ENCODE data around the gene SRGAP2B.
"Not testable (repeated sequence)": the region's sequence is repeated elsewhere in the genome, so short reads cannot be mapped to it uniquely, and the experiment has no call there.

SRGAP2B gene

DNA sequence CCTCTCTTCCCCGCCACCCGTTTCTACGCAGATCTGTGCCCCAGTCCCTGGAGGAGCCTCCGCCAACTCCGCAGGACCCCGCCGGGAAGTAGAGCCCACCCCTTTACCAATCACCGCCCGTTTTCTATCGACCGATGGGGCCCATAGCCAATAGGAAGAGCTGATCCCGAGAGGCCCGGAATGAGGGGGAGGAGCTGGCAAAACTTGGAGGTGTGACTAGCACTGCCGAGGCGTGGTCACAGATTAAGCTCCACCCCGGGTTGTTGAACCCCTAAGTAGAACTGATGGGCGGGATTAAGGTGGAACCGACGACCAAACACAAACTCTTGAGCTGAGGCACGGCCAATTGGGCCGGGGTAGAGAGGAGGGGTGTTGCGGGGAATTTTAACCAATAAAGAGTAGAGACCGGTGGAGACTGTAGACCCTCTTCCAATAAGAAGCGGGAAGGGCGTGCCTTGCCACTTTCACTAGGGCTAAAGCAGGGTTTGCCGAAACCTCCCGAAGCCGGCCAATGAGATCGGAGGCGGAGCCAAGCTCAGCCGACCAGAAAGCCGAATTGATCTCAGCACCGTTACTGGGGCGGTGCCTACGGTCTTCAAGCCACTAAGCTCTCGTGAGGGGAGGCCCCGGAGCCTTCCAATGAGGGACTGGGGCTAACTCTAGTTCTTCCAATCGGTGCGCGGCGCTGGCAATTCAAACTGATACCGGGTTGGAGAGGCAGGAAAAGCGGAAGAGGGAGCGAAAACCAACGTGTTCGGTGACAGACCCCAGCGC is at the start of gene SRGAP2B, which contains the start of gene FAM72D:
SRGAP2B (minus strand) TSS at position 45 of the 774 bp plus-strand sequence. CDS start 2,427 bp downstream, outside the sequence.
FAM72D (plus strand) TSS at position 691 of the 774 bp plus-strand sequence. CDS start 874 bp downstream, outside the sequence.
- CTCF ChIA-PET; DNase-seq (ENCODE audit: extremely low spot score); POLR2A ChIA-PET: not testable (repeated sequence)

GRCh38 chr1:145144264-145144913 is 49.3 kb upstream of the SRGAP2B start:
- DNase-seq (ENCODE audit: extremely low spot score); CTCF ChIA-PET; POLR2A ChIA-PET: not testable (repeated sequence)

GRCh38 chr1:145140549-145140948 is 45.4 kb upstream of the SRGAP2B start:
- POLR2A ChIA-PET; DNase-seq (ENCODE audit: extremely low spot score); CTCF ChIA-PET: not testable (repeated sequence)

- POLR2A ChIA-PET; DNase-seq (ENCODE audit: extremely low spot score); CTCF ChIA-PET: not testable (repeated sequence)
These were observed 39.3 kb upstream of the SRGAP2B start for GRCh38 chr1:145134476-145134875.

DNA sequence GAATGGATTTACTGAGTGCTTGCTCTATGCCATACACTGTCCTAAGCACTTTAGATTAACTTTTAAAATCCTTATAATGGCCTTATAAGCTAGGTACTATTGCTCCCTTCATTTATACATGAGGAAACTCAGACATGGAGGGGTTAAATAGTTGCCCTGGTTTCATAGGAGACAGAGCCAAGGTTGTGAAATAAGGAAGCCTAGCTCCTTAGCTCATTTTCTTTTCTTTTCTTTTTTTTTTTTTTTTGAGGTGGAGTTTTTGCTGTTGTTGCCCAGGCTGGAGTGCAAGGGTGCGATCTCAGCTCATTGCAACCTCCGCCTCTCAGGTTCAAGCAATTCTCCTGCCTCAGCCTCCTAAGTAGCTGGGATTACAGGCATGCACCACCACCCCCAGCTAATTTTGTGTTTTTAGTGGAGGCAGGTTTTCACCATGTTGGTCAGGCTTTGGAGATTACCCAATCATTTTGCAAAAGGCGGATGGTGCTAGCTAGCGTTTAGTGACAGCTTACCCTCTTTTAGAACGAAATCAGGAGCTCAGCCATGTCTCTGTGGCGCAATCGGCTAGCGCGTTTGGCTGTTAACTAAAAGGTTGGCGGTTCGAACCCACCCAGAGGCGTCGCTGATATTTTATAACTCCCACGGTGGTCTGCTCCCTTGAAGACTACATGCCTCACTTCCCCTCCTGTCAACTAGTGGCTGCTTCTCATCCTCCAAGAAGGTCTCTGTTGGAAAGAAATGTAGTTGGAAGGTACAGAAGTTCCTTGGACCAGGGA is 33.8 kb upstream of the SRGAP2B start:
- POLR2A ChIA-PET, CTCF ChIA-PET: not testable (repeated sequence)

DNA sequence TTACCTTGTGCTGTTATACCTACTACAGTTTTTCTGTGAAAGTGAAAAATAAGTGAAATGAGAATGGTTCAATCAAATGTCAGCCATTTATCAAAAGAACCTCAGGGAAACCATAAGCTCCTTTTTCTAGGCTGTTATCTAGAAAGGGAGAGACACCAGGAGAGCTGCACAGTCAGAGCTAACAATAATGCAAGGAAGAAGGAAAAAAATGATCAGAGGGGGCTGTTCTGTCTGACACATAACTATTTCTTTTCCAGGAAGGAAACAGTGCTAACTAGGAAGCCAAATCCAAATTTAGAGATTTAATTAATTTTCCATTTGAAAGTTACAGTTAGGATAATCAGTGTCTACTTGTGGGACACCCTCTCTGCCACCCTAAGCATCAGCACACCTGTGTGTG is 32.0 kb upstream of the SRGAP2B start:
- POLR2A ChIA-PET; DNase-seq (ENCODE audit: extremely low spot score); CTCF ChIA-PET: not testable (repeated sequence)

More for the DNA sequence above, 33.8 kb upstream of the SRGAP2B start:
- DNase-seq (ENCODE audit: extremely low spot score): not testable (repeated sequence)

DNA sequence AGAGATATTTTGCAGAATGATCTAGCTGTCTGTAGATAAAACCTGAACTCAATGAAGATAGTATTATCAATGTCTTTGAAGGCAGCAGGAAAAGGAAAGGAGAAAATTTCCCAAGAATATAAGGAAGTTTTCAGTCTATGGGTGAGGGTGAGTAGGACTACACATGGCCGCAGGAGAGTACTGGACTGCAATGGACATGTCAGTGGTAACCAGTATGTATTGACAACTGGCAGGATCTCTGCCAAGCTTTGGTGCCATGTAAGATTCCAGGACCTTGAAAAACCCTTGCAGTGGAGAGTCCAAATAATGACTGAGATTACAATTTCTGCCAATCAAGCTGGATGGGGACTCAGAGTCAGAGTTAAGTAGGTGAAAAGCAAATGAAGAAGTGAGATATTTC is 30.0 kb upstream of the SRGAP2B start:
- POLR2A ChIA-PET; DNase-seq (ENCODE audit: extremely low spot score); CTCF ChIA-PET: not testable (repeated sequence)

- DNase-seq (ENCODE audit: extremely low spot score); CTCF ChIA-PET; POLR2A ChIA-PET: not testable (repeated sequence)
These were observed 29.0 kb upstream of the SRGAP2B start for GRCh38 chr1:145123992-145124641.

DNA sequence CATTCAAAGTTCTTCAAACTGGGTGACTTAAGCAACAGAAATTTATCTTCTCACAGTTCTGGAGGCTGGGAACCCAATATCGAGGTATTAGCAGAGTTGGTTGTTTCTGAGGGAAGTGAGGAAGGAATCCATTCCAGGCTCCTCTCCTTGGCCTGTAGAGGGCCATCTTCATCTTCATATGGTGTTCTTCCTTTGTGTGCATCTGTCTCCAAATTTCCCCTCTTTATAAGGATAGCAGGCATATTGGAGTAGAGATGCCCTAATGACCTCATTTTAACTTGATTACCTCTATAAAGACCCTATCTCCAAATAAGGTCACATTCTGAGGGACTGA is 27.9 kb upstream of the SRGAP2B start:
- POLR2A ChIA-PET; CTCF ChIA-PET; DNase-seq (ENCODE audit: extremely low spot score): not testable (repeated sequence)

GRCh38 chr1:145122344-145123061 is 27.4 kb upstream of the SRGAP2B start:
- POLR2A ChIA-PET; CTCF ChIA-PET; DNase-seq (ENCODE audit: extremely low spot score): not testable (repeated sequence)

- DNase-seq (ENCODE audit: extremely low spot score); CTCF ChIA-PET; POLR2A ChIA-PET: not testable (repeated sequence)
These were observed 24.7 kb upstream of the SRGAP2B start for GRCh38 chr1:145119842-145120241.

- POLR2A ChIA-PET; DNase-seq (ENCODE audit: extremely low spot score); CTCF ChIA-PET: not testable (repeated sequence)
These were observed 20.7 kb upstream of the SRGAP2B start for GRCh38 chr1:145115587-145116493.

DNA sequence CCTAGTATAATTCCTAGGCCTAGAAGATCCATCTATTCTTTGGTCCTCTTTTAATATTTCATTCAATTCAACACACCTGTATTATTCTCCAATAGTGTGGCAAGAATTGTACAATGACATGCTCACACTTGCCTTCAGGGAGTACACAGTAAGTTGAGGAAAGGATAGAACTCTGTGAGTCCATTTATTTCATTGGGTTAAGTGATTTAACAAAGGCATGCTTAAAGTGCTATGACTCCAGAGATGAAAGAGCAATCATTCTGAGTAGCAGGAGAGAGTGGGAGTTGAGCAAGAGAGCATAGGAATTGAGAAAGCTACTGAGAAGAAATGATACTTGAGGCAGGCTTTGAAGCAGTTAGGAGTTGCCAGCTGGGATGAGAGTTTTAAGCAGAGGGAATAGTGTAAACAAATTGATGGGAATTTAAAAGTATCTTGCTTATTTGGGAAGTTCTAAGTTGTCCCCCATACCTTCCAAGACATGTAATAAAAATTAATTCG is 19.5 kb upstream of the SRGAP2B start:
- POLR2A ChIA-PET; CTCF ChIA-PET; DNase-seq (ENCODE audit: extremely low spot score): not testable (repeated sequence)

DNA sequence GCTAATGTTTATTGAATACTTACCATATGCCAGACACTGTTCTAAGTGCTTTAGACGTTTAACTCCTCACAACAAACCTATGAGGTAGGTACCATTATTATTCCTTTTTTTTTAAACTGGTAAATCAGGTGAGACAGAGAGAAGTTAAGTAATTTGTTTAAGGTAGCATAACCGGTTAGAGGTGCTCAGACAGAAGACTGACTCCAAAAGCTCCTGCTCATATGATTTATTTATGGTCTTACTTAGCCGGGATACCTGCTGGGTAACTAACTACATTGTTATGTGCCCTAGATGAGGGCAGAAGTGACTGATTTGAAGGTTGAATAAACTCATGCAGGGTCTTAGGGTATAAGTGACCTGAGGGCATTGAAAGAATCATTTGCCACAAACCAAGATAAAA is 17.6 kb upstream of the SRGAP2B start:
- POLR2A ChIA-PET; DNase-seq (ENCODE audit: extremely low spot score); CTCF ChIA-PET: not testable (repeated sequence)

- POLR2A ChIA-PET, CTCF ChIA-PET: not testable (repeated sequence)
These were observed 16.5 kb upstream of the SRGAP2B start for GRCh38 chr1:145111674-145112073.

GRCh38 chr1:145103294-145103693 is 8.2 kb upstream of the SRGAP2B start:
- POLR2A ChIA-PET; DNase-seq (ENCODE audit: extremely low spot score); CTCF ChIA-PET: not testable (repeated sequence)

More at GRCh38 chr1:145111674-145112073, 16.5 kb upstream of the SRGAP2B start:
- not testable (repeated sequence) for DNase-seq (ENCODE audit: extremely low spot score)

DNA sequence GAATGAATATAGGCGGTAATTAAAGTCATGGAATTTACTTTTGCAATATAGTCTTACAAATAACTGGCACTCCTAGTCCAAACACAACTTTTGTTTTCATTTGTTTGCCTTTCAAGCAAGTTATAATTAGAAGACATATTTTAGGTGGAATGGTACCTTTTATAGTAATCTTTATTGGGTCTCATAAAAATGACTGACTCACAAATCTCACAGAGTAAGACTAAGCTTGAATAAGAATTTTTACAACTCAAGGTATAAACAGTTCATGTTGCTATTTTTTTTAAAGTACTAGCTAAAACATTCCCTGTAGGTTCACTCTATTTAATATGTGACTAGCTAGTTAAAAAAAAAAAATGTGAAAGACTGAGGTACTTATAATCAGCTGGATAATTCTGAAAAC is 6.6 kb upstream of the SRGAP2B start:
- CTCF ChIA-PET, POLR2A ChIA-PET: not testable (repeated sequence)

More for the DNA sequence above, 6.6 kb upstream of the SRGAP2B start:
- not testable (repeated sequence) for DNase-seq (ENCODE audit: extremely low spot score)
